GM19238 (cell line): ENCODE results near the gene NTF4.
"Not testable (repeated sequence)": the region's sequence is repeated elsewhere in the genome, so short reads cannot be mapped to it uniquely, and the experiment has no call there.

ENCODE experiments used
- DNase-seq: peaks from one replicate; pipeline ENCODE4 v3.0.0; 2011; ENCODE audit warnings: low spot score; ENCODE audit not compliant: insufficient read length

The NTF4 gene

DNA sequence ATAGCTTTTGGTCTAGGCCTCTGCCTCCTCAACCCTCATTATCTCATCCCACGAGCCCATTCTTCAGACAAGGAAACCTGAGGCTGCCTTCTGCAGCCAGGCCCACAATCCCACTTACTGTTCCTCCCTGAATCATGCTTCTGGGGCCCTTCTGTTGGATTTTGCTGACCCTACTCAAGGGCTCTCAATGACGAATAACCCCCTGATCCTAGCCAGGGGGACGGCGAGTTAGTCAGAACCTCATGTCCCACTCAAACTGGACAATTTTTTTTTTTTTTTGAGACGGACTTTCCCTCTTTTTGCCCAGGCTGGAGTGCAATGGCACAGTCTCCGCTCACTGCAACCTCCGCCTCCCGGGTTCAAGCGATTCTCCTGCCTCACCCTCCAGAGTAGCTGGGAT is 42.5 kb downstream of the NTF4 start:
- no peak for DNase-seq

DNA sequence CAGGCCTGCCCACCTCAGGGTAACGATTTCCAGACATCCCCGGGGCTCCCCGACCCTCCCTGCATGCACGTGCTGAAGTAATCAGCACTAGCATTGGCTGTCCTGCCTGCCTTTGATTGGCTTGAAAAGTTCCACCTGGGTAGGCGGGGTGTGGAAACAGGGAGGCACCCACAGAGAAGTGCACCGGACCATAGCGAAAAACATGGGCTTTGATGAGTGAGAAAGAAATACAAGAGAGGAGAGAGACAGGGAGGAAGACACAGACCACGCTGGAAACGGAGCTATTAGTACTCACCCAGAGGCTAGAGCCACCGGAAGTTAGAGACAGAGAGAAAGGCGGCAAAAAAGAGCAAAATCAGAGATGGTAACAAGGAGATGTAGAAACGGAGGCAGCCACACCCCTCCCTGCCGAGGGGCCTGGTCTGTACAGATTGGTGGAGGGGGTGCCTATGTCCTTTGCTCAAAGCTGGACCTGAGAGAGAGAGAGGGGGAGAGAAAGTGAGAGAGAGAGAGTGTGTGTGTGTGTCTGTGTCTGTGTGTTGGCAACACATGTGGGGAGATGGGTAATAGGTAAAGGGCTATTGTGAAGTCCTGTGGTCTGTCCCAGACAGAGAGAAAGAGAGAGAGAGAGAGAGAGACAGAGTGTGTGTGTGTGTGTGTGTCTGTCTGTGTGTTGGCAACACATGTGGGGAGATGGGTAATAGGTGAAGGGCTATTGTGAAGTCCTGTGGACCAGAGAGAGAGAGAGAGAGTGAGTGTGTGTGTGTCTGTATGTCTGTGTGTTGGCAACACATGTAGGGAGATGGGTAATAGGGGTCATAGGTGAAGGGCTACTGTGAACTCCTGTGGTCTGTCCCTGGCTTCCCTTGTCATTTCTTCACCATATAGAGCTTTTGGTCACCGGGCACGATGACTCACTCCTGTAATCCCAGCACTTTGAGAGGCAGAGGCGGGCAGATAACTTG is 43.4 kb downstream of the NTF4 start:
- DNase-seq: no peak

DNA sequence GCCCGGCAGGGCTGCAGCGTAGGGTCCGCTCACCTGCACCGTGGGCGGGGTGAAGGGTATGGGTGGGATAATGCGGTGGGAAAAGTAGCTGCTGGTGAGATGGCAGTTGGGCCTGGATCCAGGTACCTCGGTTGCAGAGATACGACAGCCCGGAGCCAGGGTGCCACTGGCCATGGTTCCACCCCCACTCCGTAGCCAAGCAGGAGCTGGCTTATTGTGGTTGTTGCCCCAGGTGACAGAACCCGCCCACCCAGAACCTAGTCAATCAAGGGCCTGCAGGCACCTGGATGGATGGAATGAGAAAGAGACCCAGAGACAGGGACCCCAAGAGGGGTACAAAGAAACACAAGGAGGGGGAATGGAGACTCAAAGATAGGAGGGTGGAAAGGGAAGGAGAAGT is 44.3 kb downstream of the NTF4 start:
- DNase-seq: no peak

DNA sequence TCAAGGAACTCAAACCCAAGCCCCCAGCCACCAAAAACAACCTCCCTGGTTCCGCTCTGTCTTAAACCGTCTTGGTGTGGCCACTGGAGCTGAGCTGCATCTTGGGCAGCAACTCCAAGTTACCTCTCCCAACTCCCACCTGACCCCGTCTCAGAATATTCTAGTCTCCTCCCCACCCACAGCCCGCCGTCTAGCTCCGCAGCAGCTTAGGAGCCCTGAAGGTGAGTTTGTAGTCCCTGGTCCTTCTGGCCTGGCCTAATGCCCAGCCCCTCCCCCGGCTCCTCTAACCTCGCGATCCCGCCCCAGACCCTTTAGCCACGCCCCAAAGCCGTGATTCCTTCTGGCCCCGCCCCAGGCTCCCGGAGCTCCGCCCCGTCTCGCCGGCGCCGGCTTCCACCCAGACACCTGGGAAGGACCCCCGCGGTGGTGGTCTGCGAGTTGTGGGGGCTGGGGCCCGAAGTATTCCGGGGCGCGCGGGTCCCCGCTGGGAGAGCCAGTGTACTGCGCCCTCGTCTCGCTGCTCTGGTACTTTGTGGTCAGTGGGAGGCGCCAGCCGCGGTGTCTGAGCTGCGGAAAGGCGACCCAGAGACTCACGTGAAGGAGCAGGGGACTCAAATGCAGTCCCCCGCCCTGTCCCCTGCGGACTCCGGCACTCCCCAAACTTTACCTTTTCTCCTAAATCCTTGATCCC is 45.2 kb downstream of the NTF4 start:
- peak; percentile 44 for DNase-seq

DNA sequence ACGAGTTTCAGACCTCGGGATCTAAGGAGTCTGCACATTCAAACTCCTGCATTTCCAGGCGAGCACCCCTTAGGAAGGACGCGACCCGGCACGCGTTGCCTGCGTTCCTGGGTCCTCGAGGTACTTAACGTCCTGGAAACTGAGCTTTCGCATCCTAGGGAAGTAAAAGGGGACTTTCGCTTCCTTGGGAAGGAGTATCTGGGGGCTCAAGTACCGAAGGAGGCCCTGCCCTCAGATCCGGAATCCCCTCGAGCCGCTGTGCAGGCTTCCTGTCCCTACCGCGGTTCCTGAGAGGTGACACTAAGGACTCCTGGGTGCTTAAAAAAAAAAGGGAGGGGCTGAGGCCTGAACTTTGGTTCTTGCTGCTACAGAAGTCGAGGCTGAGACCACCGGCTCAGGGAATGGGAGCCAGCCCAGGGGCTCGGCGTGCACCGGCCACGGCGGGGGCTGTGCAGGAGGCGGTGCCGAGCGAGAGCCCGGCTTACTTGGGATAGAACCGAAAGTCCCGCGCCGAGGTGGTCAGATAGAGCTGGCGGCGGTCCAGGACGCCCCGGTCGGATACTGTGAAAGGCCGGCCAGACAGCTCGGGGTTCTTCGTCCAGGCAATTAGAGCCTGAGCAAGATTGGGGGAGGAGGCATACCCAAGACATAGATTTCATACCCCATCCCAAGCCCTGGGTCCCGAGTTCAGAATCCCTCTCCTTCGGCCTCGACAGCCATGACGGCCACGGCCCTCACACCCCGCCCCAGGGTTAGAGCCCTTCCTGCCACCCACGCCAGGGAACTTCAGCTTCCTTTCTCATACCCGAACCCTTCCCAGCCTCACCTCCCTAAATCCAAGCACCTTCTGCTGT is 46.0 kb downstream of the NTF4 start:
- not testable (repeated sequence) for DNase-seq

DNA sequence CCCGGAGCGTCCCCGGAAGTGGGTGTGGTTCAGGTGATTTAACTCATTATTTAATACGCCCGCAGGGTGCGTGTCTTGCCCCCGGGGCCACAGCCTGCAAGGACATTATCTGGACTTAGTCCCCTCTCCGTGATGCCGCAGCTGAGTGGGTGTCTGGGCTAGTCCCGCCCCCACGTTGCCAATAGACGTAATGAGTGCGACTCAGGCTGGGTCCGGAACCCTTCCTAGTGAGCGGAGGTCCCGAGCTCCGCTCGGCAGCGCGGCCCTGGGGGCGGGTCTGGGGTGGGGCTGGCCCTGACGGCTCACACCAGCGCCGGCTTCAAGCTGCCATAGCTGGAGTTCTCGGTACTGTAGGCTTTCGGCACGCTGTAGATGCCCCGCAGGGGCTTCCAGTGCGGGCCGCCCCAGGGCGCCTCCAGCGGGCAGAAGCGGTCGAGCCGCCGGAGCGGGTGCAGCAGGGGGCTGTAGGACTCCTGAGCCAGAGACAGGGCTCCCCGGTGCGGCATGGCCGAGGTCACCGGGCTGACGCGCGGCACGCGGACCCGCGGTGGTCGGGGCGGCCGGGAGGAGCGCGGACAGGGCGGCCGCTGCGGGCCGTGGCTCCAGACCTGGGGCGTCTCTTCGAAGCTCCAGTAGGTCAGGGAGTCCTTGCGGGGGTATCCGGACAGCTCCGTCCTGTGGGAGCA is 46.8 kb downstream of the NTF4 start:
- DNase-seq: peak; percentile 78

DNA sequence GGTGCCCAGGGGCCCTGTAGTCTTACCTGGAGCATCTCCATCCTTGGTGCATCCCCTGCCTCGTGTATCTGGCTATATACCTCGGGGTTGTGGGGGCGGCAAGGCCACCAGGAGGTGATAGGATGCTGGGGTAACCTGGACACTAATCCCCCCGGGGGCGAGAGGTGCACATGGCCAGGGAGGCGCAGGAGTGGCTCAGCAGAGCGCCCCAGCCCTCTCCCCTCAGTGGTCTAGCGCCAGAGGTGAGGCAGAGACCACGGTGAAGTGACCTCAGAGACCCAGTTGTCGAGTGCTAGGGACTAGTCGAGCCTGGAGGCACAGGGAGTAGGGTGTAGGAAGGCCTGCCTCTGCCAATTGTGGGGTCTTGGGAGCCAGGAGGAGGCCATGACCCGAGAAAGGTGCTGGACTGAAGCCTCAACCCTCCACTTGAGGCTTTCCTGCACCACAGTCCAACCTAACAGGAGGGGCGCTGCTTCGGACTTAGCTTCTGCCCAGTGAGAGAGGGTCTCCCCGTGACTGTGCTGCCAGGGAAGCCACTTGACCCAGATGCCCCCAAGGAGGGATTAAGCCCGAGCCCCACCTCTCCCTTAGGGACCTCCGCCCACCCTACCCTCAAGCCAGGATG is 47.5 kb downstream of the NTF4 start, which contains the start of gene LHB:
Gene LHB, minus strand, starts transcription at position 51 of the 625 bp plus-strand sequence. Its CDS starts 10 bp downstream, at position 41.
- no peak for DNase-seq

- DNase-seq: no peak
These were observed 48.4 kb downstream of the NTF4 start for GRCh38 chr19:49016067-49016839.

- DNase-seq: no peak
These were observed 49.8 kb downstream of the NTF4 start for GRCh38 chr19:49014870-49015255.

GRCh38 chr19:49014123-49014869 is 50.3 kb downstream of the NTF4 start:
- no peak for DNase-seq

DNA sequence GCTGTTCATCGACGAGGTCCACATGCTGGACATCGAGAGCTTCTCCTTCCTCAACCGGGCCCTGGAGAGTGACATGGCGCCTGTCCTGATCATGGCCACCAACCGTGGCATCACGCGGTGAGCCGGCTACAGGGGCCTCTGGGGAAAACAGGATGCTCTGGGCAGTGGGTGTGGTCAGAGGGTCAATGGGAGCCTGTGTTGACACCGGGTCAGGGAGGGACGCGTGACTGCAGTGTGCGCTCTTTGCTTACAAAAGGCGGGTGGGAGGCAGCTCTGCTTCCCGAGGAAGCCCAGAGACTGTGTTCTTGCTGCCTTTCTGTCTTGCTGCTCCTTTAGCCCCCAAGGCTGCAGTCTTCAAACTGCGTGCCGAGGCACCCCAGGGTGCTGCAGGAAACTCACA is 53.4 kb downstream of the NTF4 start:
- no peak for DNase-seq
